Measurements from ENCODE around the gene PCDHGC4.

The PCDHGC4 gene

DNA sequence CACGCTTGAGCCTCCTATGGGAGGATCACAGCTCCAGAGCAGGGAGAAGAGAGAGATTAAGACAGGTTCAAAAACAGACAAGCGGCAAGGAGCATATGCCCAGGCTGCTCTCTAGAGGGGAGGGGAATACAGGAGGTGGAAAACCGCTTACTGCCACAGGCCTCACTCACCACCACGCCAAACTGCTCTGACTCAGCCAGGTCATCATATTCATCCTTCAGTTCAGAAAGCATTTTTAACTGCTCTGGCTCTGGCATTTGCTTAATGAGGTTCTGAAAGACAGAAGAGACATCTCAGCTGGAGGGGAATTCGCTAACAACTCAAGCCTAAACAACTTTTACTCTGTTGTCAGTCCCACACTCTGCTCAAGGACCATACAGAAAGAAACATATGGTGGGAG, 44.2 kb downstream of the PCDHGC4 start:
- no peak for DNase-seq (ENCODE audit: low spot score)

DNA sequence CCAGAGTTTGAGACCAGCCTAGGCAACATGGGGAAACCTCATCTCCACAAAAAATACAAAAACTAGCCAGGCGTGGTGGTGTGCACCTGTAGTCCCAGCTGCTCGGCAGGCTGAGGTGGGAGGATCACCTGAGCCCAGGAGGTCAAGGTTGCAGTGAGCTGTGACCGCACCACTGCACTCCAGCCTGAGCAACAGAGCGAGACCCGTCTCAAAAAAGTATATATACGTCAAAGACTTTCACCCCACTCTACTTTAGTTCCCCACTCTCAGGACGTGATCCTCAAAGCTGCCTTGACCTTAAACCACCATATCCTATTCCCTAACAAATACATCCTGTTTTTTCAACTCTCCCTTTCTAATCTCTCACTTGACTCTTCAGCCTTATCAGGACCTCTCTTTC, 45.0 kb downstream of the PCDHGC4 start:
- DNase-seq (ENCODE audit: low spot score) = no peak

DNA sequence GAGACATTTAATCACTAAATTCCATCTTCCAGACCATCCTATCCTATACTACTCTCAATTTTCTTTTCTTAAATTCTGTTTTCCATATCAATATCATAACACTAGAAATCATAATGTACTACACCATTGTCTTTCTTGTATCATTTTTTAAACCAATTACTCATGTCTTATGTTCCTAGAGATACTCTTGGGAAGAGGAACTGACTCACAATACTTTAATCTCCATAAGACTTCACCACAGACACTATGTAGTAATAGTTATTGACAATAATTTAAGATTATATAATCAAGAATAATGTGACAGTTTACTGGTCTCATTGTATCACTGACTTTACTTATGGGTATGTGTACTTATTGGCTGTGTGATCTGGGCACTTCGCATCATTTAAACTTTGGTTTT, 47.9 kb downstream of the PCDHGC4 start:
- no peak for DNase-seq (ENCODE audit: low spot score)

DNA sequence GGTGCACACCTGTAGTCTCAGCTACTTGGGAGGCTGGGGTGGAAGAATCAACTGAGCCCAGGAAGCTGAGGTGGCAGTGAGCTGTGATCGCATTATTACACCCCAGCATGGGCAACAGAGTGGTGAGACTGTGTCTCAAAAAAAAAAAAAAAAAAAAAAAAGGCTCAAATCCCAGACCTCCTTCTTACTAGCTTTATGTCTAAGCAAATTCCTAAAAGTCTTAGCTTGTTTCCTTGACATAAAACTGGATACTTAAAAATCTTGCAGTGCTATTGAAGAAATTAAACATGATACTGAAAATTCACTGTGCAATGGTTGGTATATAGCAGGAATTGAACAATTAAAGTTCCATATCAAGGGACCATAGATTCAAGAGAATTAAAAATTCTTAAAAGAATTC, 49.1 kb downstream of the PCDHGC4 start:
- DNase-seq (ENCODE audit: low spot score) = no peak

DNA sequence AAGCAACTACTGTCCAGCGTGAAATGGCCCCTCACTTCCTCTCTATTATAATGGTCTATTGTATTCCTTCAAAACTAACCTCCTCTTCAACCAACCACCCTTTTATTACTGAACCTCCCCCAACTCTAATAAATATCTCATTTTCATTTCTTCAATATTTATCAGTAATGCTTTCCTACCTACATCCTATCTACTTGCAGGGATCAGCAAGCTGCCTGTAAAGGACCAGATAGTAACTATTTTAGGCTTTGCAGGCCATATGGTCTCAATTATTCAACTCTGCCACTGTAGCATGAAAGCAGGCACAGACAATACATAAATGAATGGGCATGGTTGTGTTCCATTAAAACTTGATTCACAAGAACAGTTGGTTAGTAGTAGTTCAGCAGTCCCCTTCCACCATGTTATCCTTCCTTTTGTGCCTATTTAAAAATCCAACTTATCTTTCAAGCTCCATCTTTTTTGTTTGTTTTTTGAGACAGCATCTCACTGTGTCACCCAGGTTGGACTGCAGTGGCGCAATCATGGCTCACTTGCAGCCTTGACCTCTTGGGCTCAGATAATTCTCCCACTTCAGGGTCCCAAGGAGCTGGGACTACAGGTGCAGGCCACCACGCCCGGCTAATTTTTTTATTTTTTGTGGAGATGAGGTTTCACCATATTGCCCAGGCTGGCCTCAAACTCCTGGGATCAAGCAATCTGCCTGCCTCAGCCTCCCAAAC, 49.8 kb downstream of the PCDHGC4 start:
- DNase-seq (ENCODE audit: low spot score) = no peak

Measured in SW480 (cell line).